Immature natural killer cell (primary cell): Measurements from ENCODE around the gene DLG3. TPM values are rescaled to one million over a fixed set of nuclear protein-coding genes. Genes with fewer than 3 reads are reported as not detected.
A peak's percentile ranks its signal among the peaks of the same experiment; 100 is the strongest.
"Not testable (repeated sequence)": the region's sequence is repeated elsewhere in the genome, so short reads cannot be mapped to it uniquely, and the experiment has no call there.

Source experiments
- DNase-seq, 3 donors: peaks; one replicate each; pipeline ENCODE4 v3.0.0; 2022; ENCODE audit warnings: mixed read lengths in 1 of 3
- H3K27ac Mint-ChIP-seq, 6 donors: one replicate each; pipeline ENCODE4 v1.8.0; 2020; ENCODE audit warnings: mixed read lengths in 6 of 6, mild to moderate bottlenecking in 5 of 6, inconsistent platforms in 4 of 6, moderate library complexity in 3 of 6
- H3K27me3 Mint-ChIP-seq, 3 donors: one replicate each; pipeline ENCODE4 v1.8.0; 2020 to 2021; ENCODE audit warnings: low read depth in 3 of 3, mild to moderate bottlenecking in 3 of 3, mixed read lengths in 3 of 3, moderate library complexity in 3 of 3, inconsistent platforms in 1 of 3
- H3K36me3 Mint-ChIP-seq, 3 donors: one replicate each; pipeline ENCODE4 v1.8.0; 2020; ENCODE audit warnings: mixed read lengths in 3 of 3, inconsistent platforms in 2 of 3, mild to moderate bottlenecking in 2 of 3
- H3K4me1 Mint-ChIP-seq, 2 donors: one replicate each; pipeline ENCODE4 v1.8.0; 2020; ENCODE audit warnings: inconsistent platforms in 2 of 2, mild to moderate bottlenecking in 2 of 2, mixed read lengths in 2 of 2, moderate library complexity in 1 of 2
- H3K4me3 Mint-ChIP-seq, 5 donors: one replicate each; pipeline ENCODE4 v1.8.0; 2020; ENCODE audit warnings: mild to moderate bottlenecking in 5 of 5, mixed read lengths in 5 of 5, inconsistent platforms in 3 of 5, moderate library complexity in 3 of 5
- H3K9me3 Mint-ChIP-seq, 6 donors: one replicate each; pipeline ENCODE4 v1.8.0; 2020; ENCODE audit warnings: mild to moderate bottlenecking in 6 of 6, mixed read lengths in 6 of 6, inconsistent platforms in 4 of 6, moderate library complexity in 3 of 6
- polyA plus RNA-seq, 3 donors: library from polyadenylated mRNA; unstranded; fragments of 300-500 nt; fragmentation: Illumina TruSeq; gene quantifications; one replicate each; pipeline ENCODE4 v1.2.3, GENCODE V29; 2021

Gene DLG3
- polyA plus RNA-seq, result 1 to 10 TPM; 1.9 to 9.9 (median 6.6) TPM

DNA sequence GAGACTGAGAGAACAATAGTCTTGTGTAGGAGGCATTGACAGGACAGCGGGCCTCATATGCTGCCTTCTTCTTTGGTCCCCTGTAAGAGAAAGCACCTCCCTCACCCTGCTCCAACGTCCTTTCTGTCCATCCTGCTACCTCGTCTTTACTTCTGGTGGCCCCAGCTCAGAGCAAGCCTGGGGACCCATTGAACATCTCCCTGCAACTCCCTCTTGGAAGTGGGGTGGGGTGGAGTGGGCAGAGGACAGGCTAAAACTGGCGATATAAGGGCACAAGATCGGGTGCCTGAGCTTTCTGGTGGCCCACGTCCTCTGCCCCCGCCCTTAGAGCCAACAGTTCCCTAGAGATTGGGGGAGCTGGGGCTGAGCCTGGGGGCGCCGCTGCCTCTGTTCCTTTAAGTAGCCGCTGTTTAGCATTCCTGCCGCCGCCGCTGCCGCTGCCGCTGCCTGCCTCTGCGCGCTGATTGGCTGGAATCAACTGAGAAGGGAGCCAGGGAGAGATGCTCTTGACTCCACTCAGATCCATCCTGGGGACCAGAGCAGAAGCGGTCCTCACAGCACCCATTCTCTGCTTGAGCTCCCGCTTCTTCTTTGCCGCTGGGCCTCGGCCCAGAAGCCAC lies at the start of gene DLG3:
DLG3 (plus strand) TSS at position 510 of the 620 bp plus-strand sequence. CDS start 367 bp downstream, outside the sequence.
- Mint-ChIP-seq H3K9me3 (no peaks in the 10 kb centered on the region), H3K27ac (no peak within 1 kb of the TSS), H3K4me1 (peaks cover 1 to 2% of the 10 kb centered on the region in 2 donors), H3K36me3 (no peaks in the 10 kb centered on the region), H3K27me3 (peaks cover 16 to 22% (median 19%) of the 10 kb centered on the region in 3 donors), H3K4me3 (peak within 1 kb of the TSS; percentile 54 to 77 (median 73))
- no peak for DNase-seq

DNA sequence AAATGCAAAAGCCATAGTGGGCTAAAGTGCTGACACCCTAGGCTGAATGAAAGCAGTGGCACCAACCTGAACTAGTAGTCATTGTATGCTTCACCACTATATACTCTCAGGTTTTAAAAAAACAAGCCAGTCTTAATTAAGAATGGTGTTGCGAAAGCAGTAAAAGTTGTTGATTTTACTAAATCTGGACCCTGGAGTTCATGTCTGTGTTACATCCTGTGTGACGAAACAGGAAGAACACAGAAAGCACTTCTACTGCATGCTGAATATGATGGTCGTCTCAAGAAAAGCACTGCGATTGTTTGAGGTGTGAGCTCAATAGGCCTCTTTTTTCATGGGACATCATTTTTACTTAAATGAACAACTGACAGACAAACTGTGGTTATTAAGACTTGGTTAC lies 45.7 kb upstream of the DLG3 start:
- peak overlapping the region; percentile 47 to 78 (median 55) for H3K4me3 Mint-ChIP-seq
- peak overlapping the region; percentile 92 to 96 (median 94) for H3K27ac Mint-ChIP-seq
- peaks cover 13 to 14% of the 10 kb centered on the region in 2 donors for H3K4me1 Mint-ChIP-seq
- peaks cover 0 to 8% (median 2%) of the 10 kb centered on the region in 3 donors for H3K27me3 Mint-ChIP-seq
- H3K9me3 Mint-ChIP-seq, result no peaks in the 10 kb centered on the region
- H3K36me3 Mint-ChIP-seq, result no peaks in the 10 kb centered on the region
- DNase-seq, result peak; percentile 62 to 70 (median 64)

DNA sequence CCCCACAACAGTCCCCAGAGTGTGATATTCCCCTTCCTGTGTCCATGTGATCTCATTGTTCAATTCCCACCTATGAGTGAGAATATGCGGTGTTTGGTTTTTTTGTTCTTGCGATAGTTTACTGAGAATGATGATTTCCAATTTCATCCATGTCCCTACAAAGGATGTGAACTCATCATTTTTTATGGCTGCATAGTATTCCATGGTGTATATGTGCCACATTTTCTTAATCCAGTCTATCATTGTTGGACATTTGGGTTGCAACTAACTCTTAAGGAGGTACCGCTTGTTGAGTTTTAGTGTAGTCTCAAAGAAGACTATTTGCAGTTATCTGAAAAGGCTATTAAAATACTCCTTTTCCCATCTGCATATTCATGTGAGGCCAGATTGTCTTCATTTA lies 44.5 kb upstream of the DLG3 start:
- H3K36me3 Mint-ChIP-seq, DNase-seq, H3K4me3 Mint-ChIP-seq, H3K9me3 Mint-ChIP-seq: not testable (repeated sequence)
- Mint-ChIP-seq H3K27me3 (peaks cover 0 to 12% (median 2%) of the 10 kb centered on the region in 3 donors), H3K27ac (peak overlapping the region in 2 of 6 donors; percentile 2 to 6), H3K4me1 (peaks cover 13 to 14% of the 10 kb centered on the region in 2 donors)

DNA sequence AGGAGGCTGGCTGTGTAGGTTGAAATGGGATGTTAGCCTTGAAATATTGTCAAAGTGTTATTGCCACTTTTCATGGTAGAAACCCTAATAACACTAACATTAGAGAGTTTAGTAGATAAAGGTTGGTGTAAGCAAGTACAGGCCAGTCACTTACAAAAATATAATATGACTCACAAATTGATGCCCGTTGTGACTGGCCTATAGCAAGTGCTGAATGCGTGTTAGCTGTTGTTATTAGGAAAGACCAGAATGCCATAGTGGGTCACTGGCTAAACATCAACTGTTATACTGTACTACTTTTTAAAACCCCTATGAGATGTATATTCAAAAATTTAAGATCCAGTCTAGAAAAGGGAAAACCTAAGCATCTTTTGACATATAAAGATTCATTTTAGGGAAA lies 41.9 kb upstream of the DLG3 start:
- H3K4me3 Mint-ChIP-seq, result no peak overlapping the region
- H3K27ac Mint-ChIP-seq, result no peak overlapping the region
- no peaks in the 10 kb centered on the region for H3K36me3 Mint-ChIP-seq
- no peak for DNase-seq
- peaks cover 13 to 14% of the 10 kb centered on the region in 2 donors for H3K4me1 Mint-ChIP-seq
- H3K27me3 Mint-ChIP-seq, result peaks cover 0 to 9% (median 0%) of the 10 kb centered on the region in 3 donors
- H3K9me3 Mint-ChIP-seq, result no peaks in the 10 kb centered on the region

DNA sequence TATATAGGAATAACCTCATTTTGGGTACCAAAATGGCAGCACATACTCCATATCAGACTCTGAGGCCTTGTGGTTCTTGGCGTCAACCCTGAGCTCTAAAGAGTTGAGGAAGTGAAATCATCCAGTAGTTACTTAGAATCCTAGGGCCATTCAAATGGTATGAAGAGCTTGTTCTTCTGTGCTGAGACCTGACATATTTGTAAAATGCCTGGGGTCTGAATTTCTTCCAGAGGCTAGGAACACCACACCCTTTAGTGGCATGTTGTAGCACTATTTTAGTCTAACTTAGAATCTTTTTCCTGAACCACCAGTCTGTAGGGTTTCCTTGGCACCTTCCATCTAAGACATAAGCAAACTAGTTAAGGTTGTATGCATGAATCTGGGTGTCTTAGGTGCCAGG lies 39.6 kb upstream of the DLG3 start:
- DNase-seq, result no peak
- H3K27me3 Mint-ChIP-seq, result peaks cover 0 to 4% (median 0%) of the 10 kb centered on the region in 3 donors
- H3K4me1 Mint-ChIP-seq, result no peaks in the 10 kb centered on the region
- H3K9me3 Mint-ChIP-seq, result no peaks in the 10 kb centered on the region
- no peak overlapping the region for H3K27ac Mint-ChIP-seq
- no peaks in the 10 kb centered on the region for H3K36me3 Mint-ChIP-seq
- no peak overlapping the region for H3K4me3 Mint-ChIP-seq

DNA sequence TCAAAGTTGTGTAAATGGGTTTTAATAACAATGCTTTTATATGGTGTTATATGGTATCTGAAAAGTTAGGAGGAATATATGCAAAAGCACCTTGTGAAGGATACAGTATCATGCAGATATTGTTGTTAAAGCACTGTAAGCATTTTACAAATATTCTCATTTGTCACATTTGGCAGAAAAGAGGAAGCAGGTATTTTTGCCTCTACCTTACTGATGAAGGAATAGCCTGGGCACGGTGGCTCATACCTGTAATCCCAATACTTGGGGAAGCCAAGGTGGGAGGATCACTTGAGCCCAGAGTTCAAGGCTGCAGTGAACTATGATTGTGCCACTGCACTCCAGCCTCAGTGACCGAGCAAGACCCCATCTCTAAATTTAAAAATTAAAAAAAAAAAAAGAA lies 33.7 kb upstream of the DLG3 start:
- Mint-ChIP-seq H3K27me3 (no peaks in the 10 kb centered on the region), H3K9me3 (no peaks in the 10 kb centered on the region), H3K4me1 (no peaks in the 10 kb centered on the region), H3K4me3 (no peak overlapping the region), H3K27ac (no peak overlapping the region), H3K36me3 (no peaks in the 10 kb centered on the region)
- DNase-seq, result no peak

DNA sequence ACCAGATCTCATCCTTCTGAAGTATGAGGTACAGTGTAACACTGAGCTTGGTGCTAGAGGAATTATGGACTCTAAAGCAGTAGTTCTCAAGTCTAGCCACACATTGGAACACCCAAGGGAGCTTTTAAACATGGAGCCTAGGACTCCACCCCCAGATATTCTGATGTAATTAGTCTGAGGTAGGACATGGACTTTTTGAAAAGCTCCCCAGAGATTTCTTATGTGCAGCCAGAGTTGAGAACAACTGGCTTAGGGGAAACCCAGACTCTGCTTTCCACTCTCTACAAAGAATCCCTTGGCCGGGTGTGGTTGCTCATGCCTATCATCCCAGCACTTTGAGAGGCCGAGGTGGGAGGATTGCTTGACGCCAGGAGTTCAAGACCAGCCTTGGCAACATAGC lies 33.2 kb upstream of the DLG3 start:
- no peak for DNase-seq
- Mint-ChIP-seq H3K4me1 (no peaks in the 10 kb centered on the region), H3K4me3 (no peak overlapping the region), H3K9me3 (no peaks in the 10 kb centered on the region), H3K27me3 (no peaks in the 10 kb centered on the region), H3K27ac (no peak overlapping the region), H3K36me3 (no peaks in the 10 kb centered on the region)

DNA sequence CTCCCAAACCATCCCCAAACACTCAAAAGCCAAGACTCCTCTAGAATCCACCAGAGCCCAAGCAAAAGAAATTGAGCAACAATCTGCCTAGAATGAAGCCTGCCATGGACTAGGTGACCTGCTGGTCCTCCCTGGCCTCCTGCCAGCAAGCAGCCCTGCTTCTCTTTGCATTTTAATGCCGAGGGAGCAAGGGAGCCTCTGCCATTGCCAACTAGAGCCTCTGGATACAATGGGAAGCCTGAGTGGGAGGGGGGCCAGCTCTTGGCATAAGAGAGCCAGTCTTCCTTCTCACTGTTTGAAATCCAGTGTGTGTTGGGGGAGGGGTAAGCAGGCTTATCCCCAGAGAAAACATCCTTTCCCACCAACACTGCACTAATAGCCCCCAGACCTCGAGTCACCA lies 23.0 kb upstream of the DLG3 start:
- H3K27ac Mint-ChIP-seq, result no peak overlapping the region
- H3K4me3 Mint-ChIP-seq, result no peak overlapping the region
- H3K36me3 Mint-ChIP-seq, result no peaks in the 10 kb centered on the region
- H3K27me3 Mint-ChIP-seq, result peaks cover 0 to 5% (median 4%) of the 10 kb centered on the region in 3 donors
- H3K4me1 Mint-ChIP-seq, result no peaks in the 10 kb centered on the region
- no peaks in the 10 kb centered on the region for H3K9me3 Mint-ChIP-seq
- no peak for DNase-seq

DNA sequence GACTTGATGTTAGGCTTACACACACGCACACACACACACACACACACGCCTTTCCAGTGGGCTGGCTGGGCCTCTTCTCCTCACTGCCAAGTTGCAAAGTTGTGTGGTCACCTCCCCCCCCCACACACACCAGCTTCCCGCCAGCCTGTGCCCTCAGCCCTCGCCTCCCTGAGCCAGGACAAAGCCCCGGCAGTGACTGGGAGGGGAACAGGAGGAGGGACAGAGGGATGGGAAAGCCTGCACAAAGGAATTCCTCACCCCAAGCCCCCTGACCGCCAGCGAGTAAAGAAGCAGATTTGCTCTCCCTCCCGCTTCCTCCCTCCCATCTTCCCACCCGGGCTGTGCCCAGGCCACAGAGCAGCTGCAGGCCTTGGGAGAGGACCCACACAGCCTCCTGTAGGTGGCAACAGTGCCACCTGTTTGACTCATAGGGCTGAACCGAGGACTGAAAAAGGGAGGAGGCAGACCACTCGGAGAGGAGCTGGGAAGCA lies 21.7 kb upstream of the DLG3 start, which contains the start of gene GDPD2:
GDPD2 (plus strand) TSS at position 464 of the 491 bp plus-strand sequence. CDS start 1,671 bp downstream, outside the sequence.
- Mint-ChIP-seq H3K4me3 (no peak within 1 kb of the TSS), H3K27me3 (peaks cover 0 to 6% (median 3%) of the 10 kb centered on the region in 3 donors), H3K36me3 (no peaks in the 10 kb centered on the region), H3K9me3 (no peaks in the 10 kb centered on the region), H3K4me1 (no peaks in the 10 kb centered on the region), H3K27ac (no peak within 1 kb of the TSS)
- DNase-seq, result no peak

DNA sequence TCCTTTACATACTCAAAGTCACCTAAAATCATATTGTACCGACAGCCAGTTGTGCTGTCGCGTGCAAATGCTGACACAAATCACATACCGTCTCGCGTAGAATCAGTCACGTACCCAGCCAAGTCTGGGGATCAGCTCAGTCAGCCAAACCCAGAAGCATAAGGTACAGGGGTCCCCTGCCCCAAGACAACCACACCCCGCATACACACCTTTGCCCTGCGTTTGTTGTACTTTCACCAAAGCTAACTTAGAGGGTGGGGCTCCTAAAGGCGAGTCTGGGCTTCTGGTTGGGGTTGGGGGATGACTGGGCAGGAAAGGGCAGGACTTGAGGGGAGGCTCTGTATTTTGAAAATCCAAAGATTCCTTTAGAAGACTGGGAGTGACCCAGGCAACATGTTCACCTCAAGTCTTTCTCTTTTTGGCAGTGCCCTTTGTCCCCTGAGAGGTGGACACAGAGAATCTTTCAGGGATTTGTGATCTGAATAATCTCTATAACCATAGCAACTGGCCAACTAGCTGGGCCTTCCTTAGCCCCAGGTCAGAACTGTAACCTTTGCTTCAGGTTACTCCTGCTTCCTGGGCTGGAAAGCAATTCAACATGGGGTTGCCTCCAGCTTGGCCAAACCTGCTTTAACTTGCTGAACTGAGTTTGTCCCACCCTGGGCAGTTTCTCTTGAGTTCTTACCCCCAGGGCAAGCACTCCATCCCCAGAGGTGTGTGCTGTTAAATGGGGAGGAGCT lies 20.5 kb upstream of the DLG3 start:
- Mint-ChIP-seq H3K27ac (no peak overlapping the region), H3K4me1 (no peaks in the 10 kb centered on the region), H3K36me3 (no peaks in the 10 kb centered on the region), H3K27me3 (peaks cover 0 to 6% (median 0%) of the 10 kb centered on the region in 3 donors), H3K9me3 (no peaks in the 10 kb centered on the region), H3K4me3 (no peak overlapping the region)
- no peak for DNase-seq

DNA sequence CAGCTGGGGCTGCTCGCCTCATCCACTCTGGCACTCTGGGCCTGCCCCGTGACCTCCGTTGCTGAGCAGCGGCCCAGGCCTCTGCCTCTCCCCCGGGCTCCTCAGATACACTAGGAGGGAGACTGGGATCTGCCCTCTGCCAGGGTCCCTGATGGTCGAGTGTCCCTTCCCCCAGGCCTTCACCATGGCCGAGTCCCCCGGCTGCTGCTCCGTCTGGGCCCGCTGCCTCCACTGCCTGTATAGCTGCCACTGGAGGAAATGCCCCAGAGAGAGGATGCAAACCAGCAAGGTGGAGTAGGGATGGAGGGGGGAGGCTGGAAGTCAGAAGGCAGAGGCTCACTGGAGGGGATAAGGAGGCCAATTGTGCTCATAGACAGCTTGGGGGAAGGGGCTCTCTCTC lies 19.8 kb upstream of the DLG3 start:
- Mint-ChIP-seq H3K4me3 (no peak overlapping the region), H3K4me1 (no peaks in the 10 kb centered on the region), H3K27me3 (peaks cover 0 to 6% (median 0%) of the 10 kb centered on the region in 3 donors), H3K36me3 (no peaks in the 10 kb centered on the region), H3K9me3 (no peaks in the 10 kb centered on the region), H3K27ac (no peak overlapping the region)
- no peak for DNase-seq

DNA sequence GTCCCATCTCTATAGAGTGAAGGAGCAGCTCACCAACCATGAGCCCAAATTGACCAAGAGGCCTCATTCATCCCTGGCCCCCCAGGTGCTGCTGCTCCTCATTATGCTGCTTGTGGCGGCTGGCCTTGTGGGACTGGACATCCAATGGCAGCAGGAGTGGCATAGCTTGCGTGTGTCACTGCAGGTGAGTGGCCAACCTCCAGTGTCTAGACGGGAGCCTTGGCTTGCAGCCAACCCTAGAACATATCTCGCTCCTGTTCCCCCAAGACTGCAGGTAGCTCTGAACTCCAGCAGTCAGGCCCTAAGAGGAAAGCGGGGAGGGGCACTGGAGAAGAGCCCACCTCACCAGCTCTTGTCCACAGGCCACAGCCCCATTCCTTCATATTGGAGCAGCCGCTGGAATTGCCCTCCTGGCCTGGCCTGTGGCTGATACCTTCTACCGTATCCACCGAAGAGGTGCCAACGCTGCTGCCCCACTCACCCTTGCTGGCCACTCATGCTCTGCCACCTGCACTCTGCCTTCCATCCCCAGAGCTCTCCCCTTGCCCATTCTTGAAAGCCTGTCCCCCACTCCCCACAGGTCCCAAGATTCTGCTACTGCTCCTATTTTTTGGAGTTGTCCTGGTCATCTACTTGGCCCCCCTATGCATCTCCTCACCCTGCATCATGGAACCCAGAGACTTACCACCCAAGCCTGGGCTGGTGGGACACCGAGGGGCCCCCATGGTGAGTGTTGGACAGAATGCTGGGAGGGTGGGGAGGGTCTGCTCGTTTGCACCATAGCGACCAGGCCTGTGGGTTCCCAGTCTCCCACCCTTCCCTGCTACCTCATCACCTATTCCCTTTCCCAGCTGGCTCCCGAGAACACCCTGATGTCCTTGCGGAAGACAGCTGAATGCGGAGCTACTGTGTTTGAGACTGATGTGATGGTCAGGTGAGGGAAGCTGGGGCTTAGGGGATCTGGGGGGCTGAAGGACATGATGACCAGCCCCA lies 18.1 kb upstream of the DLG3 start:
- Mint-ChIP-seq H3K36me3 (no peaks in the 10 kb centered on the region), H3K9me3 (peaks cover 0 to 1% (median 0%) of the 10 kb centered on the region in 6 donors), H3K27ac (no peak overlapping the region), H3K4me3 (no peak overlapping the region), H3K4me1 (no peaks in the 10 kb centered on the region), H3K27me3 (peaks cover 0 to 5% (median 0%) of the 10 kb centered on the region in 3 donors)
- no peak for DNase-seq

DNA sequence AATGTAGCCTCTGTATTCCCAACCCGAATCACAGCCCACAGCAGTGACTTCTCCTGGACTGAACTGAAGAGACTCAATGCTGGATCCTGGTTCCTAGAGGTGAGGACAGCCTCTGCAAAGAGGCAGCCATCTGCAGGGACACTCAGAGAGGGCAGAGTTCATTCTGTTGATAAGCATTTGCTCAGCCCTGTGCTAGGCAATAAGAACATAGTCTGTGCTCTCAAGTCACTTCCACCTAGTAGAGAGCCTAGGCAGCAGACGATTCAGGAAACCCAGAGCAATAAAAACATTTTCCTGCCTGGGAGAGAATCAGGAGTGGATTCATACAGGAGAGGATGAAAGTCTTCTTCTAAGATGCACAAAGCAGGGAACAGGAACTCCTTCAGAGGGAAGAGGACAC lies 17.3 kb upstream of the DLG3 start:
- Mint-ChIP-seq H3K9me3 (peaks cover 0 to 1% (median 0%) of the 10 kb centered on the region in 6 donors), H3K27me3 (peaks cover 0 to 3% (median 0%) of the 10 kb centered on the region in 3 donors), H3K36me3 (no peaks in the 10 kb centered on the region), H3K4me1 (no peaks in the 10 kb centered on the region), H3K4me3 (no peak overlapping the region), H3K27ac (no peak overlapping the region)
- DNase-seq, result no peak
